Large intestine (tissue), 3 donors: ENCODE data around the gene DNA2. TPM values are rescaled to one million over a fixed set of nuclear protein-coding genes. Genes with fewer than 3 reads are reported as not detected.

ENCODE experiments used
- DNase-seq, 2 donors: peaks; one replicate each; pipeline versions ENCODE4 v3.0.0 to v3.0.0-alpha.2; 2013
- H3K27ac ChIP-seq: one replicate; pipeline ENCODE4 v1.5.1; 2013; ENCODE audit warnings: low read length
- H3K27me3 ChIP-seq: 2 replicates; pipeline ENCODE4 v1.6.1; 2013; ENCODE audit warnings: low read length; ENCODE audit not compliant: control insufficient read depth, insufficient read depth
- H3K36me3 ChIP-seq: 2 replicates; pipeline ENCODE4 v1.6.1; 2013; ENCODE audit warnings: low read length; ENCODE audit not compliant: control insufficient read depth, insufficient read depth
- H3K4me1 ChIP-seq: one replicate; pipeline ENCODE4 v1.6.1; 2013; ENCODE audit warnings: low read length; ENCODE audit not compliant: control insufficient read depth, insufficient read depth
- H3K4me3 ChIP-seq: one replicate; pipeline ENCODE4 v1.5.1; 2013; ENCODE audit warnings: low read length
- H3K9me3 ChIP-seq: one replicate; pipeline ENCODE4 v1.6.1; 2013; ENCODE audit warnings: mild to moderate bottlenecking, low read depth, low read length, moderate library complexity; ENCODE audit not compliant: control insufficient read depth
- WGBS: methylation state at CpG from one replicate; pipeline ENCODE4 v1.1.5; 2013; ENCODE audit warnings: low lambda C conversion rate; ENCODE audit not compliant: insufficient coverage; 5-methylcytosine and 5-hydroxymethylcytosine counted together
- polyA plus RNA-seq: library from polyadenylated mRNA; unstranded; fragments of 120-200 nt; gene quantifications from one replicate; pipeline ENCODE4 v1.2.1, GENCODE V29; 2013

The DNA2 gene
- polyA plus RNA-seq, 1 donor: 7.9 TPM

DNA sequence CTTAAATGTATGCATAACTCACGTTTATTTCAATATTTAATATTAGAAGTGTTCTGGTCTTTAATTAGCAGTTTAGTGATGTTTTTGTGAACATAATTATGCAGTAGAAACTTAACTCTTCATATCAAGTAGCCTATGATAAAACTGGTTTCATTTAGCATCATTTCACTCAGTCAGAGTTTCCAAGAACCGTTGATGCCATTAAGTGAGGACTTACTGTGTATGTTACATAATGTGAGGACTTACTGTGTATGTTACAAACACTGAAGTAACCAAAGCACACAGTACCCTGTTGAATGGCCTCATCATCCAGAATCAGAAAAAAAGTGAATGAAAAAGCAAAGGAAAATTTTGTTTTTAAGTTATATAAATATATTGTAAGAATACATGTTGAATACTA lies 106.2 kb downstream of the DNA2 start:
- 92% methylated on average over 2 of the region's 2 CpGs for WGBS
- H3K27me3 ChIP-seq: no peaks in the 10 kb centered on the region
- H3K9me3 ChIP-seq: no peaks in the 10 kb centered on the region
- peaks cover 46% of the 10 kb centered on the region for H3K36me3 ChIP-seq
- DNase-seq: no peak
- H3K4me1 ChIP-seq: no peaks in the 10 kb centered on the region
- H3K27ac ChIP-seq: no peak overlapping the region
- no peak overlapping the region for H3K4me3 ChIP-seq

DNA sequence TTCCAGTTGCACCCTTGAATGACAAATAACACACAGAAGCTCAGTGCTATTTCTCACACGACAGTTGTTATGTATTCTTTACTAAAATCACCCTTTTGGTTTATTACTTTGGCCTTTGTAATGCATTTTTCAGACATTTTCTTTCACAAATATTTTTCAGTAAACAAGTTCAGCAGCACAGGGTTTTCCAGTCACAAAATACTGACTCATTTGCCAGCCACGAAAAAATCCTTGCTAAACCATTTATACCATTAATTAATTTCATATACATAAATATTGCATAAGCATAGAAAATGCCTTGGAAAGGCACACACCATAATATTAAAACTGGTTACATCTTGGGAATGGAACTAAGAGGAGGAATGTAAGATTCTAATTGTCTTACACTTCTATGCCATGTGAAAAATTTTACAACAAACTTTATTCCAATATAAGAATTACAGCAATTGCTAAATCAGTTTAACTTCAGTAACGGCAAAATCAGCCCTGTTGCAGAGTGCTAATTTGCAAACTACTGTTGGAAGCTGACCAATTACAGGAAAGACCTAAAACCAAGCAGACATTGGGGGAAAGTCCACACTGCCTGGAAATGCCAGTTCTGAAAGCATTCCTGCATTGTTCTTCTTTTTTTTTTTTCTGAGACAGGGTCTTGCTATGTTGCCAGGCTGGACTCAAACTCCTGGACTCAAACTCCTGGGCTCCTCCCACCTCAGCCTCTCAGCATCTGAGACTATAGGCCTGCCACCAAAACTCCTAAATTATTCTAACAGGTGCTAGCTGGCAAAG lies 107.5 kb downstream of the DNA2 start:
- no peak for DNase-seq
- 80% methylated on average over 1 of the region's 3 CpGs for WGBS
- no peaks in the 10 kb centered on the region for H3K9me3 ChIP-seq
- no peak overlapping the region for H3K27ac ChIP-seq
- H3K4me1 ChIP-seq: no peaks in the 10 kb centered on the region
- H3K36me3 ChIP-seq: peaks cover 50% of the 10 kb centered on the region
- H3K4me3 ChIP-seq: no peak overlapping the region
- H3K27me3 ChIP-seq: no peaks in the 10 kb centered on the region

Other genes starting within 250 kb of the DNA2 start
- gene ATOH7, start 239.9 kb downstream of the DNA2 start, polyA plus RNA-seq: 1.4 TPM
- 252 TPM for gene HNRNPH3, start 139.9 kb downstream of the DNA2 start, polyA plus RNA-seq
- gene PBLD, start 139.0 kb downstream of the DNA2 start, polyA plus RNA-seq: 293 TPM
- gene RUFY2, start 64.7 kb downstream of the DNA2 start, polyA plus RNA-seq: 25.4 TPM
- gene SLC25A16, start 55.5 kb upstream of the DNA2 start, polyA plus RNA-seq: 20.1 TPM
- 3.2 TPM for gene TET1, start 88.4 kb upstream of the DNA2 start, polyA plus RNA-seq
- 86.8 TPM for gene CCAR1, start 249.3 kb upstream of the DNA2 start, polyA plus RNA-seq